ENCODE measurements around the gene ADPRS.

GRCh38 chr1:36107394-36107793, 18.7 kb downstream of the ADPRS start:
- no peak for TF ChIP-seq SCRT1 (tag by site-specific recombination; IDR thresholded peaks at IDR 0.05; ENCODE audit: borderline replicate concordance)
- no peak for TF ChIP-seq CTCF (tag by site-specific recombination; IDR thresholded peaks at IDR 0.05)
- TF ChIP-seq ZNF146 (tag by site-specific recombination; IDR thresholded peaks at IDR 0.05), result no peak
- no peak for TF ChIP-seq YY1 (tag by site-specific recombination; IDR thresholded peaks at IDR 0.05)
- TF ChIP-seq BCL11B (tag by site-specific recombination; IDR thresholded peaks at IDR 0.05; ENCODE audit: low read depth), result no peak
- no peak for TF ChIP-seq KLF7 (tag by site-specific recombination; IDR thresholded peaks at IDR 0.05; ENCODE audit: borderline replicate concordance)
- TF ChIP-seq ZNF292 (tag by site-specific recombination; IDR thresholded peaks at IDR 0.05; ENCODE audit: borderline replicate concordance, low read depth), result no peak
- TF ChIP-seq ZNF274 (IDR thresholded peaks at IDR 0.05; ENCODE audit: low read length), result no peak
- TF ChIP-seq ZNF274 (tag by site-specific recombination; IDR thresholded peaks at IDR 0.05; ENCODE audit: borderline replicate concordance), result no peak
- TF ChIP-seq ZNF16 (tag by site-specific recombination; IDR thresholded peaks at IDR 0.05; ENCODE audit: low read depth), result no peak
- no peak for TF ChIP-seq ZNF843 (tag by site-specific recombination; IDR thresholded peaks at IDR 0.05)
- no peak for TF ChIP-seq ZNF76 (tag by site-specific recombination; IDR thresholded peaks at IDR 0.05; ENCODE audit: borderline replicate concordance, low read depth)

All from HEK293 (cell line).